ENCODE data around the gene PARVB.

PARVB gene

GRCh38 chr22:44182588-44183286 lies 158.6 kb downstream of the PARVB start:
- no peak for TF ChIP-seq CTCF (IDR thresholded peaks at IDR 0.05)

- no peak for TF ChIP-seq CTCF (IDR thresholded peaks at IDR 0.05)
Measured at GRCh38 chr22:44183287-44183588, 159.1 kb downstream of the PARVB start.

GRCh38 chr22:44184006-44184405 lies 159.9 kb downstream of the PARVB start:
- TF ChIP-seq CTCF (IDR thresholded peaks at IDR 0.05), result no peak

GRCh38 chr22:44185237-44186120 lies 161.4 kb downstream of the PARVB start:
- no peak for TF ChIP-seq CTCF (IDR thresholded peaks at IDR 0.05)

- TF ChIP-seq CTCF (IDR thresholded peaks at IDR 0.05), result no peak
Measured at GRCh38 chr22:44186121-44186510, 162.0 kb downstream of the PARVB start.

- TF ChIP-seq CTCF (IDR thresholded peaks at IDR 0.05), result no peak
Measured at GRCh38 chr22:44186737-44187136, 162.6 kb downstream of the PARVB start.

- no peak for TF ChIP-seq CTCF (IDR thresholded peaks at IDR 0.05)
Measured at GRCh38 chr22:44187652-44188230, 163.6 kb downstream of the PARVB start.
